GM23248 (cell line): Measurements from ENCODE around the gene INPP5D. TPM values are rescaled to one million over a fixed set of nuclear protein-coding genes. Genes with fewer than 3 reads are reported as not detected.

ENCODE experiments used
- DNase-seq: peaks from one replicate; pipeline ENCODE4 v3.0.0-alpha.2; 2015
- H2AFZ ChIP-seq: fragments of 200-600 bp; sonication (generic); 2 replicates; pipeline ENCODE4 v1.6.1; 2016; ENCODE audit warnings: antibody characterized with exemption
- H3F3A ChIP-seq: fragments of 200-600 bp; sonication (generic); 2 replicates; pipeline ENCODE4 v1.6.1; 2016; ENCODE audit warnings: mild to moderate bottlenecking, antibody characterized with exemption, mixed run types; ENCODE audit not compliant: insufficient read depth
- H3K27ac ChIP-seq: fragments of 200-600 bp; sonication (generic); 2 replicates; pipeline ENCODE4 v1.5.1; 2016; ENCODE audit warnings: mild to moderate bottlenecking
- H3K27me3 ChIP-seq: fragments of 200-600 bp; sonication (generic); replicated peaks from 2 replicates; pipeline ENCODE4 v1.6.1; 2016; ENCODE audit warnings: mild to moderate bottlenecking; ENCODE audit not compliant: insufficient read depth
- H3K36me3 ChIP-seq: fragments of 200-600 bp; sonication (generic); 2 replicates; pipeline ENCODE4 v1.6.1; 2016; ENCODE audit warnings: low read depth, mild to moderate bottlenecking
- H3K4me1 ChIP-seq: fragments of 200-600 bp; sonication (generic); 2 replicates; pipeline ENCODE4 v1.6.1; 2016; ENCODE audit warnings: mild to moderate bottlenecking; ENCODE audit not compliant: insufficient read depth
- H3K4me2 ChIP-seq: fragments of 200-600 bp; sonication (generic); one replicate; pipeline ENCODE4 v1.6.1; 2016; ENCODE audit warnings: mild to moderate bottlenecking; ENCODE audit not compliant: unreplicated experiment
- H3K4me3 ChIP-seq: fragments of 200-600 bp; sonication (generic); 2 replicates; pipeline ENCODE4 v1.5.1; 2016; ENCODE audit warnings: mild to moderate bottlenecking
- H3K79me2 ChIP-seq: fragments of 200-600 bp; sonication (generic); 2 replicates; pipeline ENCODE4 v1.6.1; 2016; ENCODE audit warnings: mild to moderate bottlenecking; ENCODE audit not compliant: insufficient read depth
- H3K9ac ChIP-seq: fragments of 200-600 bp; sonication (generic); 2 replicates; pipeline ENCODE4 v1.6.1; 2016; ENCODE audit warnings: mild to moderate bottlenecking
- H3K9me2 ChIP-seq: fragments of 200-600 bp; sonication (generic); 2 replicates; pipeline ENCODE4 v1.6.1; 2016; ENCODE audit warnings: mixed run types, mild to moderate bottlenecking, moderate library complexity; ENCODE audit not compliant: insufficient read depth
- H3K9me3 ChIP-seq: fragments of 200-600 bp; sonication (generic); one replicate; pipeline ENCODE4 v1.6.1; 2017; ENCODE audit warnings: low read depth
- H4K20me1 ChIP-seq: fragments of 200-600 bp; sonication (generic); 2 replicates; pipeline ENCODE4 v1.6.0; 2016; ENCODE audit not compliant: insufficient read depth
- EZH2 ChIP-seq: fragments of 200-600 bp; sonication (generic); IDR thresholded peaks from 2 replicates; pipeline ENCODE4 v1.6.1; 2018; ENCODE audit warnings: antibody characterized with exemption, mild to moderate bottlenecking; ENCODE audit not compliant: insufficient read depth, poor library complexity, severe bottlenecking
- EZH2phosphoT487 ChIP-seq: fragments of 200-600 bp; sonication (generic); IDR thresholded peaks from 2 replicates; pipeline ENCODE4 v1.6.1; 2018; ENCODE audit warnings: antibody characterized with exemption, moderate library complexity, mild to moderate bottlenecking, low read depth; ENCODE audit not compliant: insufficient read depth
- WGBS, 2 experiments: methylation state at CpG; one replicate each; pipeline ENCODE4 v1.1.6; 2015 to 2017; ENCODE audit warnings: low lambda C conversion rate in 2 of 2, low coverage in 1 of 2; ENCODE audit errors: missing lambda C conversion rate in 2 of 2; 5-methylcytosine and 5-hydroxymethylcytosine counted together
- in situ Hi-C: fragments of 300-500 bp; cut with MboI; formaldehyde crosslinking; loops from 2 replicates; pipeline ENCODE4 v1.15.0; 2020
- polyA plus RNA-seq: library from polyadenylated mRNA; unstranded; fragments of >200 nt; fragmentation: Nextera tagmentation; extraction: Ambion mirVana; gene quantifications from 2 replicates; pipeline ENCODE4 v1.2.1, GENCODE V29; 2016
- total RNA-seq: library from RNA; depleted of rRNA; stranded (reverse); fragments of >200 nt; shearing (Covaris generic); gene quantifications from 2 replicates; pipeline ENCODE4 v1.2.3, GENCODE V29; 2014

INPP5D gene
- total and polyA plus RNA-seq, 2 experiments from 2014 or later = 0.23 TPM; not detected in 1

- H2AFZ ChIP-seq = no peak overlapping the region
- no peaks in the 10 kb centered on the region for H3K9me2 ChIP-seq
- H3K36me3 ChIP-seq = no peaks in the 10 kb centered on the region
- TF ChIP-seq EZH2 = no peak
- TF ChIP-seq EZH2phosphoT487 = no peak
- no peak for DNase-seq
- no peaks in the 10 kb centered on the region for H3K9me3 ChIP-seq
- H4K20me1 ChIP-seq = no peaks in the 10 kb centered on the region
- H3K4me1 ChIP-seq = no peaks in the 10 kb centered on the region
- no peak overlapping the region for H3K9ac ChIP-seq
- no peaks in the 10 kb centered on the region for H3F3A ChIP-seq
- in situ Hi-C loops = no loop called here
- no peak overlapping the region for H3K4me2 ChIP-seq
- peaks cover 27% of the 10 kb centered on the region for H3K27me3 ChIP-seq
- no peak overlapping the region for H3K27ac ChIP-seq
- no peaks in the 10 kb centered on the region for H3K79me2 ChIP-seq
- H3K4me3 ChIP-seq = no peak overlapping the region
- 48 to 56% methylated on average over 11 to 12 of the region's 12 CpGs for WGBS, 2 experiments
Measured at GRCh38 chr2:233107831-233108300, 47.7 kb downstream of the INPP5D start.

- Histone ChIP-seq H3K9ac (no peak overlapping the region), H2AFZ (no peak overlapping the region), H3K36me3 (no peaks in the 10 kb centered on the region), H3K27me3 (peaks cover 27% of the 10 kb centered on the region), H3K9me3 (no peaks in the 10 kb centered on the region), H4K20me1 (no peaks in the 10 kb centered on the region), H3K27ac (no peak overlapping the region), H3K9me2 (no peaks in the 10 kb centered on the region), H3F3A (no peaks in the 10 kb centered on the region), H3K79me2 (no peaks in the 10 kb centered on the region), H3K4me3 (no peak overlapping the region), H3K4me2 (no peak overlapping the region), H3K4me1 (no peaks in the 10 kb centered on the region)
- TF ChIP-seq EZH2phosphoT487 = no peak
- DNase-seq = no peak
- 44 to 45% methylated on average over 10 of the region's 10 CpGs for WGBS, 2 experiments
- in situ Hi-C loops = no loop called here
Measured at GRCh38 chr2:233108611-233109490, 48.7 kb downstream of the INPP5D start.

GRCh38 chr2:233111427-233111826 lies 51.3 kb downstream of the INPP5D start:
- Histone ChIP-seq H3K9ac (no peak overlapping the region), H3K27me3 (peaks cover 25% of the 10 kb centered on the region), H3K9me2 (no peaks in the 10 kb centered on the region), H2AFZ (no peak overlapping the region), H3K27ac (no peak overlapping the region), H3K4me2 (no peak overlapping the region), H3K4me3 (no peak overlapping the region), H3K36me3 (no peaks in the 10 kb centered on the region), H3F3A (no peaks in the 10 kb centered on the region), H4K20me1 (no peaks in the 10 kb centered on the region), H3K4me1 (no peaks in the 10 kb centered on the region), H3K9me3 (no peaks in the 10 kb centered on the region), H3K79me2 (no peaks in the 10 kb centered on the region)
- no peak for DNase-seq
- WGBS, 2 experiments = 81 to 88% methylated on average over 5 of the region's 5 CpGs
- TF ChIP-seq EZH2 = no peak
- no peak for TF ChIP-seq EZH2phosphoT487
- in situ Hi-C loops = no loop called here

- no peak for DNase-seq
- Histone ChIP-seq H3F3A (no peaks in the 10 kb centered on the region), H4K20me1 (no peaks in the 10 kb centered on the region), H3K9me3 (no peaks in the 10 kb centered on the region), H3K27me3 (peaks cover 21% of the 10 kb centered on the region), H3K36me3 (no peaks in the 10 kb centered on the region), H2AFZ (no peak overlapping the region), H3K4me2 (no peak overlapping the region), H3K79me2 (no peaks in the 10 kb centered on the region), H3K9me2 (no peaks in the 10 kb centered on the region), H3K4me1 (no peaks in the 10 kb centered on the region), H3K4me3 (no peak overlapping the region), H3K9ac (no peak overlapping the region), H3K27ac (no peak overlapping the region)
- TF ChIP-seq EZH2 = no peak
- TF ChIP-seq EZH2phosphoT487 = no peak
- in situ Hi-C loops = no loop called here
- 50 to 57% methylated on average over 4 of the region's 4 CpGs for WGBS, 2 experiments
Measured at GRCh38 chr2:233112329-233112728, 52.2 kb downstream of the INPP5D start.
